Activated effector memory CD4-positive, alpha-beta T cell treated with Interleukin-2 at 50 U/mL for 16 hours (primary cell): Measurements from ENCODE around the gene TFB1M.
"Not testable (repeated sequence)": the region's sequence is repeated elsewhere in the genome, so short reads cannot be mapped to it uniquely, and the experiment has no call there.

ENCODE experiments used
- DNase-seq: peaks from one replicate; pipeline ENCODE4 v3.0.0-alpha.2; 2020

The TFB1M gene

GRCh38 chr6:155314092-155314772, at the start of gene TFB1M:
Gene TFB1M (minus strand): TSS chr6:155314484. CDS start chr6:155314428, 56 bp downstream.
- peak; percentile 96 for DNase-seq

GRCh38 chr6:155364021-155364420, 49.7 kb upstream of the TFB1M start:
- not testable (repeated sequence) for DNase-seq

- DNase-seq, result not testable (repeated sequence)
Measured at GRCh38 chr6:155362968-155363632, 48.8 kb upstream of the TFB1M start.

- no peak for DNase-seq
Measured at GRCh38 chr6:155354167-155354566, 39.9 kb upstream of the TFB1M start.

- DNase-seq, result no peak
Measured at GRCh38 chr6:155352811-155353210, 38.5 kb upstream of the TFB1M start.

GRCh38 chr6:155352130-155352420, 37.8 kb upstream of the TFB1M start:
- DNase-seq, result no peak

GRCh38 chr6:155351273-155352129, 37.2 kb upstream of the TFB1M start:
- no peak for DNase-seq

GRCh38 chr6:155349956-155350355, 35.7 kb upstream of the TFB1M start:
- no peak for DNase-seq

GRCh38 chr6:155349129-155349528, 34.8 kb upstream of the TFB1M start:
- no peak for DNase-seq

- DNase-seq, result no peak
Measured at GRCh38 chr6:155347800-155348199, 33.5 kb upstream of the TFB1M start.

- no peak for DNase-seq
Measured at GRCh38 chr6:155346957-155347356, 32.7 kb upstream of the TFB1M start.

- DNase-seq, result no peak
Measured at GRCh38 chr6:155344341-155345006, 30.2 kb upstream of the TFB1M start.

- DNase-seq, result no peak
Measured at GRCh38 chr6:155341130-155341828, 27.0 kb upstream of the TFB1M start.

- DNase-seq, result no peak
Measured at GRCh38 chr6:155340464-155341129, 26.3 kb upstream of the TFB1M start.

- DNase-seq, result not testable (repeated sequence)
Measured at GRCh38 chr6:155339929-155340328, 25.6 kb upstream of the TFB1M start.

GRCh38 chr6:155338237-155338636, 24.0 kb upstream of the TFB1M start:
- DNase-seq, result not testable (repeated sequence)

- DNase-seq, result no peak
Measured at GRCh38 chr6:155335265-155335664, 21.0 kb upstream of the TFB1M start.

GRCh38 chr6:155334073-155334472, 19.8 kb upstream of the TFB1M start:
- not testable (repeated sequence) for DNase-seq

- no peak for DNase-seq
Measured at GRCh38 chr6:155333414-155333813, 19.1 kb upstream of the TFB1M start.

GRCh38 chr6:155330922-155331321, 16.6 kb upstream of the TFB1M start:
- DNase-seq, result no peak

GRCh38 chr6:155330133-155330734, 15.9 kb upstream of the TFB1M start:
- no peak for DNase-seq
